NCI-H2227 treated with DMSO at 0.1 percent for 48 hours (cell line): ENCODE results near the gene FLRT2.

Experiments used
- DNase-seq: peaks from one replicate; lab custom pipeline; 2025; lab: John Stamatoyannopoulos, UW

Gene FLRT2, protein sequence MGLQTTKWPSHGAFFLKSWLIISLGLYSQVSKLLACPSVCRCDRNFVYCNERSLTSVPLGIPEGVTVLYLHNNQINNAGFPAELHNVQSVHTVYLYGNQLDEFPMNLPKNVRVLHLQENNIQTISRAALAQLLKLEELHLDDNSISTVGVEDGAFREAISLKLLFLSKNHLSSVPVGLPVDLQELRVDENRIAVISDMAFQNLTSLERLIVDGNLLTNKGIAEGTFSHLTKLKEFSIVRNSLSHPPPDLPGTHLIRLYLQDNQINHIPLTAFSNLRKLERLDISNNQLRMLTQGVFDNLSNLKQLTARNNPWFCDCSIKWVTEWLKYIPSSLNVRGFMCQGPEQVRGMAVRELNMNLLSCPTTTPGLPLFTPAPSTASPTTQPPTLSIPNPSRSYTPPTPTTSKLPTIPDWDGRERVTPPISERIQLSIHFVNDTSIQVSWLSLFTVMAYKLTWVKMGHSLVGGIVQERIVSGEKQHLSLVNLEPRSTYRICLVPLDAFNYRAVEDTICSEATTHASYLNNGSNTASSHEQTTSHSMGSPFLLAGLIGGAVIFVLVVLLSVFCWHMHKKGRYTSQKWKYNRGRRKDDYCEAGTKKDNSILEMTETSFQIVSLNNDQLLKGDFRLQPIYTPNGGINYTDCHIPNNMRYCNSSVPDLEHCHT

DNA sequence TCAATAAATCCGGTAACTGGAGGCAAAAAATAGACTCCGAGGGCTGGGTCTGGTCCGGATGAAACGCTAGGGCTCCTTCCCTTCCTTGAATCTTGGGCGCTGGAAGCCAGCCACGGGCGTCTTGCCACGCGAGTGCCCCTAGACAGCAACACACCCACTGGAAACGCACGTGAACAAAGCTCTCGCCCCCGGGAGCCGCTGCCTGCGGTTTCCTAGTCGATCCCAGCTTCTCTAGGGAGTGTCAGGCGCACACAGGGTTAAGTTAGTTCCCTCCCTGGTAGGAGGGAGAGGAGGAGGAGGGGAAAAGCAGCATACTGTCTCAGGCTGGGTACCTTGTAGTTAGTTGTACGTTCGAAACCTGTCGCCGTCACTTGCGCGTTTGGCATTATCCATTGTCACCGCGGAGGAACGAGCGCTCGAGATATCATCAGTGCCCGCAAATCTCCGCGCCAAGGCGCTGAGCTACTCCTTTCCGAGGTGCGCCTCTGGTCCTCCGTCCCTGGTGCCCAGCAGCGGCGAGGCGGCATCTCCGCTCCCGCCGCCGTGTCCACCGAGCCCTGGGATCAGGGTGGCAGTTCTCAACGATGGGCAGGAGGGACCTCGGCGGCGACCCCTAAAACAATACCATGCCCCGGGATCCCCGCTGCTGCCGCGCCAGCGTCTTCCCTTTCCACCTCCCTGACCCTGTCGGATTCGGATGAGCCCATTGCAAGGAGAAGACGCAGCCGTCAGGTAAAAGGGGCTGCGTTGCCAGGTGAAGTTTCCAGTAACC, at the start of gene FLRT2:
Gene FLRT2 (plus strand): TSS at position 342 of the 772 bp plus-strand sequence. CDS start 91,371 bp downstream, outside the sequence.
- DNase-seq, result peak; percentile 8

DNA sequence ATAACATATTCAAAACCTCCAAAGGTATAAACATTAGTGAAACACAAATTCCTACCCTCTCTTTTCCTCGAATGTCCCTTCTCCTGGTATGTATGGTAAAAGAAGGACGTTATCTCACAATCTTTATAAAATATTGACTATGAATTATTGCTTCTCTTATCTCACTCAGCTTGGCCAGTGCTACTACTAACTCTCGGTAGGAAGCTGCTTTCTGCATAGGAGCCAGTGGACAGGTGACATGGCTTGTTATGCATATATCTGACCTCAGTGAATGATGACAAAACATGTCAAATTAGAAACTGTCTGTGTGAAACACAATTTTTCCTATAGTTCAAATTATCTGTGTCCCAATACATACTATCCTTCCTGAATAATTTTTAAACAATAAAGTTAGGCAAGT, 48.5 kb upstream of the FLRT2 start:
- DNase-seq, result no peak

DNA sequence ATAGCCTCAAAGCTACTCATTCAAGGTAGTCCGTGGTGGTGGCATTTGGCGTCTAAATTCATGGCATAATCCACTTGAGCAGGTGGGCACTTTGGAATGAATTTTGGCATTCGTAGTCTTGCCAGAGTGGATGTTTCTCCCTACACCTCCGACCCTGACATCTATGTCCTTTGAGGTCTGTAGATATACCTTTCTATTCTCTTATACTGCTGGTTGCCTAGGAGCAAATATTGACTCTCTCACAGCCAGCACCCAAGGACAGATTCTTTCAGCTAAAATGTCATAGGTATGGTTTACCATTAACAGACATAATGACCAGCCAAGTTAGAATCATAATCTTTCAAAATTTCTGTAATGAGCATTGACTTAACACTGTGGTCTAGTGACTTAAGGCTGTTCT, 47.4 kb upstream of the FLRT2 start:
- no peak for DNase-seq

DNA sequence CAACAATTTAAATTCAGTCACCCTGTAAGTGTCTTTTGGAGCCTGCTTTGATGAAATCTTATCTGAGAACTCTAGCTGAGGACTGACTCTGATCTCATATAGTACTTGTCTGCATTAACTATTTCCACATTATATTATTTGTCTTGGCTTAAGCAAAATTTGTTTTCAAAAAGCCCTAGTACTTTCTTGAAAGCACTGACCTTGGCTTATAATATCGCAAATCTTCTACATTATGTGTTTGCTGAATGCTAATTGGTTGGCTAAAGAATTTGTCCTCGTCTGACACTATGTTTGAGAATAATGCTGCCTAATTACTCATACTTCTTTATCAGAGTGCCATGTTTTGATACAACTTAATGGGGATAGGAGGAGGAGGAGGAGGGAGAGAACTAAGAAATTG, 46.9 kb upstream of the FLRT2 start:
- no peak for DNase-seq

DNA sequence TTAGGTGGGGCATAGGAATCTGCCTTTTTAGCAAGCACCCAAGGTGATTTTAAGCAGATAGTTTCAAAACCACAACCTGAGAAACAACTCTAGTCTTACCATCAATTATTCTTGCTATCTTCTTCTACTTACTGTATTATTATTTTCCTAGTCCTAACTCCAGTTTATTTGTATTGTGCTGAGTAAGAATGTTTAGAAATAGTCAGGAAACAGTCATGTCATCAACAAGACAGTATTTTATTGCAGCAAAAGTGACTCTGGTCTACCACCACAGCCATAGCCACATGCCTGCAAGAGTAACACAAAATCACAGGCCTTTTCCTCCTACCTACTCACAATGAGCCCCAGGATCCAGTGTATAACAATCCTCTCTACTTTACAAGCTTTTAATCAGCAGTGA, 46.3 kb upstream of the FLRT2 start:
- no peak for DNase-seq

DNA sequence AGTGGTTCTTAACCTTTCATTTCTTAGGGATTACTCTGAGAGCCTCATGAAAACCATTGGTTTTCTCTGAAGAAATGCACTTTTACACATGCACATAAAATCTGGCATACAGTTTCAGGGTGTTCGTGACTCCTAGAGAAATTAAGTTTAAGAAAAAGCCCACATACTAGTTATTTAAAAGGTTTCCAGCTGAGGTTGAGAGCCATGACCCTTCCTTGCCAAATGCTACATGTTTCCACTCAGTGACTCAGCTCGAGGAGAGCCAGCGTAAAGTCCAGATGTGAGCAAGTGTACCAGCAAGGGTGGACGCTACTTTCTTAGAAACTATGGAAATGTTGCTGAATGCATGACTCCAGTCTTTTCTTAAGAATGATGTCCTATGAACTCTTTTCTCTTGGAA, 42.7 kb upstream of the FLRT2 start:
- no peak for DNase-seq

DNA sequence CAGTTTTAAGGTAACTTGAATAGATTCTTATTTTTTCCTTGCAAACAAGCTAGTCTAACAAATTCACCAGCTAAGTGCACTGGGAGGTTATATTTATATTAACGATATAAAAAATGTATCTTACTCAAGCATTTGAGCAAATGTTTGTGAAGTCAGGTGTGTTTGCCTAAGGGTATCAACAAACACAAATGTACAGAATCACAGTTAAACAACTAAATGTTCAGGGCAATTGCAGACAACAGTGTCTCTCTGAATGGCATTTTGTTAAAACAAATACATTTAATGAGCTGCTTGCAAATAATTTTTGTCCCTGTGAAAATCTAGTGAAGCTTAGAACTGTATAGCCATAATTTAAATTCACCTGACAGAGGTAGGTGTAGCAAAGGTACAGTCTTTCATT, 28.2 kb upstream of the FLRT2 start:
- no peak for DNase-seq

DNA sequence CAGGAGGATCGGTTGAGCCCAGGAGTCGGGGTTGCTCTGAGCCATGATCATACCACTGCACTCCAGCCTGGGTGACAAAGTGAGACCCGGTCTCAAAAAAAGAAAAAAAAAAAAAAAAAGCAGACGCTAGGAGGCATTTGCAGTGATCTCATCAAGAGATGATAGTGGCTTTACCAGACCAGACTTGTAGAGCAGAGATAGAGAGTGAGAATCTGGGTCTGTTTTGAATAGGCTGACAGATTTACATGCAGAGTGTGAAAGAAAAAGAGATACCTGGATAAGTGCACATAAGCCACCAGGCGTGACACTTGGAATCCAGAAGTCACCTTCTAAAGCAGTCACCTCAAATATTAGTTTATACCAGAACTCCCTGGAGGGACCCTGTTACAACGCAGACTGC, 21.1 kb upstream of the FLRT2 start:
- DNase-seq, result no peak

DNA sequence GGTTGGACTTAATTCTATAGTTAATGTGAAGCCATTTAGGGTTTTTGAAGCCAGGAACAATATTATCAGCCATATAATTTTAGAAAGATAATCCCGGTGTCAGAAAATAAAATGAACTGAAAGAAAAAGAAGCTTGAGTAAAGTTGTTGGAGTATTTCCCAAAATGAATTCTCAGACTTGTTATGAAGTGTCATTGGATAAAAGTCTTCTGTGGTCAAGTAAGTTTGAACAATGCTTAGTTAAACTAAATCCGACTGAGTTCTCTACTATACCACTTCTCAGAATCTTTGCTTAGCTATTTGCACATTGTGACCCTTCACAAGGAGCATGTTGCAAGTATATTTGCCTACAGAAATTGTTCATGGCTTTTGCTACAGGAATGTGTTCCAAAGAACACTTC, 17.5 kb upstream of the FLRT2 start:
- no peak for DNase-seq

DNA sequence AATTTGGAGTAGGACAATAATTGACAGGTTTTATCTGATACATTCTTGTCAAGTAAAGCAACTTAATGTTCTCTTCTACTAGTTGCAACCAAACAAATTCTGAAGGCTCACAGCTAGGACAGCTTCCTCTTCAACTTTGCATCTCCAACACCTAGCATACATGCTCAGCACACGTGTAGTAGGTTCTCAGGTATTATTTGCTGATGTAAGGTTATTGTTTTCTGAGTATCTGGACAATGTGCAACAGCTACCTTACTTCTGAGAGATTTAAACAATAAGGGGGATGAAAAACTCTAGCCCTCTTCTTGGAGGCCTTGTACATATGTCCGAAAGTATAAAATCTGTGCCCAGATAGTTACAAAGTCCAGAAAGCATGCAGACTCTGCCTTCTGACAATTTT, 15.5 kb upstream of the FLRT2 start:
- no peak for DNase-seq

DNA sequence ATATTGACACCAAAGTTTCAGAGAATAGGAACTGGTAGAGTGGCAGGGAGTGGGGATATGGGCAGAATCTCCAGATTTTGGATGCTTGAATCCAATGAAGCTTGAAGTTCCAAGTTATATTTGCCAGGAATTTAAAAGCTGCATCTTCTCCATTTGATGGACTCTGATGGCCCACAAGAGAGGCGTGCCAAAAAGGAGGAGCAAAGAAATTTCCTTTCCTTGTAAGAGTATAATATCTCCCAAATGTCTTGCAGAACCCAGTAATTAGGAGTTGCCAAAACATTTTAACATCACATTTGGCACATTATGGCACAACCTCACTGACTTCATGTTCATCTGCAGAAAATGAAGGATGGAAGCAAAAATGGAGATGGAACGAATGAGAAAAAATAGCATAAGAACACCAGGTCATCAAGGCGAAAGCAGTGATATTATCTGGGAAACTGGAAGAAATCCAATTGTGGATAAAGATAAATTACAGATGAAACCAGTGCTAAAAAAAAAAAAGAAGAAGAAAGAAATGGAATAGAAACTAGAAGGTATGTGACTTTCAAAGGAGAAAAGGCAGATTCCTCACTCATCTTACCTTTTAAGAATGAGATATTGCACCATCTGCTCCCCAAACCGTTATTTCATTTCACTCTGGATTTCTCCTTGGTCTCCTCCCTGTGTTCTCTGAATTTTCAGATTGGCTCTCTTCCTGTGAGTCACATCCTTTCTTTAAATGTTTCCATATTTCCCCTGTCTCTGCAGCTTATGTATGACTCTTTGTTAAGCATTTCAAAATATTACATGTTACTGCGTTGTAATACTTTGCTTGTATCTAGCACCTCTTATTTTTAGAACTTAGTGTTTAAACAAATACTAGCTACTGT, 13.5 kb upstream of the FLRT2 start:
- DNase-seq, result no peak

DNA sequence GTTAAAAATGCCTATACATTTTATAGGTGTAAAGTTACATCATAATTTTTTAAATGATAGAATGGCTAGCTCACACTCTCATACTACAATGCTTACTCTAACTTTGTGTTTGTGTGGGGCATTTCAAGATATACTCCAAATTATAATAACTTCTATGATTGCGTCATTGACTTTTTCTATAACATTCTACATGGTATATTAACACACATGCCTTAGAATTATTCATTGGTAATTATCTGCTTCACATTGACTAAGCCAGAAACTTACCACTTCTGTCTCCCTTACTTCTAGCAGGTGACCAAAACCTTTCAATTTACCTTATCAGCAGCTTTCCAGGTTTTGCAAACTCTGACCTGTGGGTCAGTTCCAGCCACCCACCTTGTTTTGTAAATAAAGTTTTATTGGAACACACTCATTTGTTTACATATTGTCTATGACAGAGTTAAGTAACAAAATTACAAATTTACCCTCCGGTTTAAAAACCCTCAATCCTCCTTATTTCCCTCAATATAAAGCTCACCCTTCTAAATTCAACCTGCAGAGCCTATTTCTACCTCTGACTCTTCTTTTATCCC, 12.7 kb upstream of the FLRT2 start:
- DNase-seq, result no peak

DNA sequence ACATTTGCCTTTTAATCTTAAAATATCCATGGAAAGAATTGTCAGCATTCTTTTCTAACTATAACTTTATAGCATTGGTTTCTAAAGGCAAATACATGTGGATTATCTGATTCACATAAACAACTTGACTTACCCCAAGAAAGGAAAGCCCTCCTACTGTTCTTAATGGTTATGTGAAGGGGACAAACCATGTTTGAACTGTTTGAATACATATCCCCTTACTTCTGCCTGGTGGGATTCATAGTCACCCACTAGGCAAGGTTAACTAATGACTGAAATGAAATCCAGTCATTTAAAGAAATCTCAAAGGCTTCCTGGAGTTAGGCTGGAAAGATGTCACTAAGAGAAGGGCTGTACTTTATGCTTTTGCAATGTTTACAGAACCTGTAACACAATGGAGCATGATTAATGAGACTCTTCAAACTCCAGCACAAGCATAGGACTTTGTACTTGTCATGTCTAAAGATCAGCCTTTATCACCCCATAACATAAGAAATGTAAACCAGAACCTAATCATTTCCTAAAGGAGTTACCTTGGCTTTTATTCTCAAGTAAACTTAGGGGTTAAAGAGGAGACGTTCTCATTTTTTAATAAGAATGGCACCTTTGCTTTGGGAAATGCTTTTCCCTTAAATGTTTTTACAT, 10.2 kb upstream of the FLRT2 start:
- peak; percentile 47 for DNase-seq

DNA sequence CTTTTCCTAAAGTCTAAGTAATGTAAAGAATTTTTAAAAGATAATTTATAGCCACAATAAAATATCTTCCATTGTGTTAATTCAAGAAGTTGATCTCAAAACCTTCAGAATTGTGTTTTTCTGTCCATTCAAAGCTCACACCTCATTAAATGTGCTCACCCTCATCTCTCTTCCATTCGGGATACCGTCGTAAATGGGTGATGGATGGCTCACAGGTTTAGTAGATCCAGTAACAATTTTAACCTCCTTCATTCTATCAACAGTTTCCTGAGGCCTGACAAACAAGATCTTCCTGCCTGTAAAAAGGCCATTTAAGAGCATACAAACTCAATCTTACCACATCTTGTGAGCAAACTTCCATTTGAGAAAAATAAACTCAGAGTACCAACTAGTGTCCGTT, 9.4 kb upstream of the FLRT2 start:
- DNase-seq, result no peak

DNA sequence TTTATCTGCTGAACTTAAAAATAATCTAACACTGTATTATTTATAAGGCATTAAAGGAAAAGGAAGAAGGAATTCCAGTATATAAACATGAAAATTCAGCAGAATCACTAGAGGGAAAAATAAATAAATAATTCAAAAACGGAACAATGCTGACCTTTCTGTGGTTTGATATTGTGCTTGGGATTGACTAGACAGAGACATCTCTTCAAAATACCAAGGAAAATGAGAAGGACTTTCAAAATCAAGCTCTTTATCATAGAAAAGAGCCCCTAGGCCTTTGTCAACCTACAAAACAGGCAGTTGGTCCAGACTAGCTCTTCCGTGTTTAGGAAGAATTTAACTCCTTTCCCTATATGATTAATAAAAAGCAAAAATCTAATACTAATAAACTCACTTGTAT, 6.3 kb upstream of the FLRT2 start:
- no peak for DNase-seq

DNA sequence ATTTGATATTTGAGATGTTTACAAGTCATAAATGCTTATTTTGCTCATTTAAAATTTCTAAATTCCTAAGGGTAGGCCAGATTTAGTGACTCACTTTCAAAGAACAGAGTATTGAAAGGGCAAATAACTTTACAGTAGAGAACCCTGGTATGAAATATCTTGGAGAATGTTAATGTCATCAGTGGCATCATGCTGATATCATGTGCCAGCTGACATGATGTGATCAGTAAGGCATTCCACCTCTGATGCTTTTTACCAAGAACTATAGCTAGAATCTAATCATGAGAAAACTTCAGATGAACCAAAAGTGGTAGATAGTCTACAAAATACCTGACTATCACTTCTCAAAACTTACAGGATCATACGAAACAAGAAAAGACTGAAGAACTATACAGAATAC, 2.9 kb upstream of the FLRT2 start:
- no peak for DNase-seq

DNA sequence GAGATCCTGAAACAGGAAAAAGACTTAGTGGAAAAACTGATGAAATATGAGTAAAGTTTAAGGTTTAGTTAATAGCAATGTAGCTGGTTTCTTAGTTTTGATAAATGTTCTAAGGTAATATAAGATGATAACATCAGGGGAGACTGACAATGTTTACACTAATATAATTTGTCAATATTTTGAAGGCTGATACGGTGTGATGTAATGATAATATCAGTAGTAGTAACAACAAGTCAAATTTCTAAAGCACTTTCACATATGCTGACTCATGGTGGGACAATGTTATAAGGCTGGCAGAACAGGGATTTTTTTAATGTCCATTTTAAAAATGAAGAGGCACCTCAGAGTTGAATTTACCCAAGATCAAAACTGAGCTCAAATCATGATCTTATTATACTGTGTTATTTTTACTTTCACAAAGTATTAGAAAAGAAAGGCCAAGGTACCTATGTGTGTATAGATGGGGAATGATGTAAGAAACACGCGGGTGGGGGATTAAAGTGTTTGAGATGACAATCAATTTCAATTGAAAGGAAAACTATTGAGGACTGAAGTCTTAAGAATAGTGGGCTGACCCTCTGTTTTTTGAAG, 2.4 kb upstream of the FLRT2 start:
- no peak for DNase-seq

DNA sequence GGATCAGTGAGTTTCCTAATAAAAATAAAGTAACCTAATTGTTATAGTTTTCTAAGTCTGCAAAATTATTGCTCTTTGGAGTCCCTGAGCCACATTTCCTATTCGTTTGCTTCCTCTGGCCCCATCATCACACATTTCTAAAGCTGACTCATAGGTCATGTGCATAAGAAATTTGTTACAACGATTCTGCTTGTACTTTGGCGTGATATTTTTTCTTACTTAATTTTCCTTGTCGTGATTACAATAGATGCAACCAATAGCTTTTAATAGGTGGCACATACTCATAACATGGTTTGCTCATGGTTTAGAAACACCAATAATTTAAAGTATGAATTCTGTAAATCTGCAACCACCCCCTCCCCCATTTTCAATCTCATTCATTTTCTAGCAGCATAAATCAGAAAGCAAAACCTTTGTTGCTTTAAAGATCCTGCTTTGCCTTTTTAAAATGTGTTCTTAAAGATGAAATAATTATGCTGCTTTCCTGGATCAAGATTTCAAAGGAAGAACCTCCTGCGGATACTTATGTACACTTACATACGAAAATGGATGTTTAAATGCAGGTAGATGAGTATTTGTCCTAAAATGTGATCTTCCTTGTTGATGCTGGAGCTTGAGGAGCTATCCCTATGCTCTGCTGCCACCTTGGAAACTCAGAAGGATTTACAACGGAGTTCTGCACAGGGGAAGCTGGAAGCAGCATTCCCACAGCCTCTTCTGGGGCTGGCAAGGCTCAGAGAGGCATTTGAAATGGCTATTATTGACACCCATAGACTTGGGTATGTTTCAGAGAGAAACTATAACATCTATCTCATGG, 1.7 kb upstream of the FLRT2 start:
- DNase-seq, result peak; percentile 7

DNA sequence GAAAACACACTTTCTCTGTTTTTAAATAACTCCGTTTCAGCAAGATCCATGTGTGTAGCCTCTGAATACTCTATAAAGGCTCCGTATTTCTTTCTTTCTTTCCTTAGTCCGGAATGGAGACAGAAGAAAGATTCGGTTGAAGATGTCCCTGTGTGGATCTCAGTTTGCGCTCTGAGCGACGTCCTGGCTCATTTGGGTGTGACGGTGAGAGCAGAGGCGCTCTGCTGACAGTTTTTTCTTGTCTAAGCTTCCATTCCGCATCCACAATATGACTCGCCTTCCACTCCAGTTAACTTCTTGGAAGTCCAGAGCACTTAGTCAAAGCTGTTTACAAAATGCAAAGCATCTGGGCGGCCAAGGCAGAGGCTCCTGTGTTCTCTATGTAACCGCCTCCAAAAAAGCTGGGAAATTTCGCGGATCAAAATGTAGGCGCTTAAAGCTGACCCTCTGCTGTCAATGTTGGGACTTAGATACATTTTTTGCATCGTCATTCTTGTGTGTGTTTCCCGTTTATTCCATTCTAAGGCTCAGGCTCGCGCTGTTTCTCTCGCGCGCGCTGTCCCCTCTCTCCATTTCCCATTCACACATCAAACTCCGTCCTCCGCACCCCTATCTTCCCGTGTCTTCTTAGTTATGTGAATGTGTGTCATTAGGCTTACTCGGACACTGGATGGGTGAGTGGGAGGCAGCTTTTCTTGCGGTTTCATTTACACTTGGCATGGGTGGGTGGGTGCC, 880 bp upstream of the FLRT2 start:
- peak; percentile 14 for DNase-seq
